WTC11 (cell line): ENCODE data around the gene KRCC1. TPM values are rescaled to one million over a fixed set of nuclear protein-coding genes. Genes with fewer than 3 reads are reported as not detected.

Source experiments
- ATAC-seq: fragments of 200-7000 bp; cut with Tn5 transposase; 2 replicates; pipeline ENCODE4 v1.10.0; 2021; ENCODE audit warnings: mild to moderate bottlenecking, moderate library complexity
- CTCF ChIA-PET: fragments of 300-600 bp; sonication (Branson Sonifier 250); formaldehyde crosslinking; loops from one replicate; lab custom pipeline; 2021; ENCODE audit warnings: antibody characterized with exemption; lab: Charles Lee
- POLR2A ChIA-PET: fragments of 350-600 bp; sonication (Branson Sonifier 250); formaldehyde crosslinking; loops from one replicate; lab custom pipeline; 2021; ENCODE audit warnings: antibody characterized with exemption; lab: Charles Lee
- DNase-seq: peaks from one replicate; pipeline ENCODE4 v3.0.0; 2021; ENCODE audit warnings: low spot score
- H3K27ac Mint-ChIP-seq: 2 replicates; pipeline ENCODE4 v1.8.0; 2021; ENCODE audit warnings: mixed read lengths
- H3K27me3 Mint-ChIP-seq: 2 replicates; pipeline ENCODE4 v1.8.0; 2021; ENCODE audit warnings: low read depth, mild to moderate bottlenecking, moderate library complexity, mixed read lengths
- H3K36me3 Mint-ChIP-seq: 2 replicates; pipeline ENCODE4 v1.8.0; 2021; ENCODE audit warnings: mixed read lengths
- H3K4me1 Mint-ChIP-seq: 2 replicates; pipeline ENCODE4 v1.8.0; 2022; ENCODE audit warnings: mixed read lengths
- H3K4me3 Mint-ChIP-seq: 2 replicates; pipeline ENCODE4 v1.8.0; 2021; ENCODE audit warnings: mild to moderate bottlenecking, moderate library complexity, mixed read lengths
- H3K9me3 Mint-ChIP-seq: 2 replicates; pipeline ENCODE4 v1.8.0; 2021; ENCODE audit warnings: mixed read lengths
- HMGA2 ChIP-seq: fragments of 250-450 bp; sonication (Bioruptor Pico); IDR thresholded peaks from 2 replicates; pipeline ENCODE4 v1.4.0; 2021; ENCODE audit warnings: mild to moderate bottlenecking, moderate library complexity
- JAZF1 ChIP-seq: fragments of 250-450 bp; sonication (Bioruptor Pico); IDR thresholded peaks from 2 replicates; pipeline ENCODE4 v1.9.0; 2021; ENCODE audit warnings: moderate library complexity, mild to moderate bottlenecking, inconsistent platforms
- KAT7 ChIP-seq: sonication (generic); formaldehyde crosslinking; IDR thresholded peaks from 2 replicates; pipeline ENCODE4 v1.8.1; 2023; ENCODE audit warnings: missing genetic modification reagents, mild to moderate bottlenecking, borderline replicate concordance
- MXD4 ChIP-seq: fragments of 250-450 bp; sonication (Bioruptor Pico); IDR thresholded peaks from 2 replicates; pipeline ENCODE4 v1.8.0; 2021; ENCODE audit warnings: mild to moderate bottlenecking, moderate library complexity, borderline replicate concordance
- MYBL2 ChIP-seq: sonication (generic); formaldehyde crosslinking; IDR thresholded peaks from 2 replicates; pipeline ENCODE4 v1.8.1; 2023; ENCODE audit warnings: mild to moderate bottlenecking, moderate library complexity, missing genetic modification reagents
- NFATC4 ChIP-seq: fragments of 250-450 bp; sonication (Bioruptor Pico); IDR thresholded peaks from 2 replicates; pipeline ENCODE4 v1.9.0; 2021; ENCODE audit warnings: mild to moderate bottlenecking
- NFE2L1 ChIP-seq: sonication (generic); formaldehyde crosslinking; IDR thresholded peaks from 2 replicates; pipeline ENCODE4 v1.8.1; 2023; ENCODE audit warnings: missing genetic modification reagents
- NR3C1 ChIP-seq: sonication (generic); formaldehyde crosslinking; conservative IDR thresholded peaks from 2 replicates; pipeline ENCODE4 v1.8.1; 2023; ENCODE audit warnings: low read depth, mild to moderate bottlenecking, missing genetic modification reagents
- PRDM15 ChIP-seq: sonication (generic); formaldehyde crosslinking; IDR thresholded peaks from 2 replicates; pipeline ENCODE4 v1.8.0; 2022; ENCODE audit warnings: missing genetic modification reagents
- PRRX2 ChIP-seq: fragments of 250-450 bp; sonication (Bioruptor Pico); IDR thresholded peaks from 2 replicates; pipeline ENCODE4 v1.8.0; 2021; ENCODE audit warnings: mild to moderate bottlenecking
- SMAD4 ChIP-seq: sonication (generic); formaldehyde crosslinking; IDR thresholded peaks from 2 replicates; pipeline ENCODE4 v1.8.0; 2022; ENCODE audit warnings: mild to moderate bottlenecking, missing genetic modification reagents
- SP1 ChIP-seq: sonication (generic); formaldehyde crosslinking; conservative IDR thresholded peaks from 2 replicates; pipeline ENCODE4 v1.8.1; 2022; ENCODE audit warnings: missing genetic modification reagents
- ZNF317 ChIP-seq: sonication (generic); formaldehyde crosslinking; IDR thresholded peaks from 2 replicates; pipeline ENCODE4 v1.8.1; 2023; ENCODE audit warnings: low read depth, mild to moderate bottlenecking, moderate library complexity, missing genetic modification reagents, borderline replicate concordance
- total RNA-seq: library from RNA; stranded (reverse); gene quantifications from 3 replicates; pipeline ENCODE4 v1.2.3, GENCODE V29; 2021
- TF ChIP-seq, protein P1 (sequence below): sonication (generic); formaldehyde crosslinking; IDR thresholded peaks from 2 replicates; pipeline ENCODE4 v1.8.1; 2023; ENCODE audit warnings: mild to moderate bottlenecking, missing genetic modification reagents, borderline replicate concordance
- TF ChIP-seq, protein P2 (sequence below): fragments of 250-450 bp; sonication (Bioruptor Pico); IDR thresholded peaks from 2 replicates; pipeline ENCODE4 v1.9.0; 2021; ENCODE audit warnings: mild to moderate bottlenecking
- TF ChIP-seq, protein P3 (sequence below): fragments of 250-450 bp; sonication (Bioruptor Pico); IDR thresholded peaks from 2 replicates; pipeline ENCODE4 v1.9.0; 2021; ENCODE audit warnings: moderate library complexity, mild to moderate bottlenecking, inconsistent platforms, borderline replicate concordance

KRCC1 gene
- total RNA-seq, 1 experiment from 2014 or later = 7.6 TPM

DNA sequence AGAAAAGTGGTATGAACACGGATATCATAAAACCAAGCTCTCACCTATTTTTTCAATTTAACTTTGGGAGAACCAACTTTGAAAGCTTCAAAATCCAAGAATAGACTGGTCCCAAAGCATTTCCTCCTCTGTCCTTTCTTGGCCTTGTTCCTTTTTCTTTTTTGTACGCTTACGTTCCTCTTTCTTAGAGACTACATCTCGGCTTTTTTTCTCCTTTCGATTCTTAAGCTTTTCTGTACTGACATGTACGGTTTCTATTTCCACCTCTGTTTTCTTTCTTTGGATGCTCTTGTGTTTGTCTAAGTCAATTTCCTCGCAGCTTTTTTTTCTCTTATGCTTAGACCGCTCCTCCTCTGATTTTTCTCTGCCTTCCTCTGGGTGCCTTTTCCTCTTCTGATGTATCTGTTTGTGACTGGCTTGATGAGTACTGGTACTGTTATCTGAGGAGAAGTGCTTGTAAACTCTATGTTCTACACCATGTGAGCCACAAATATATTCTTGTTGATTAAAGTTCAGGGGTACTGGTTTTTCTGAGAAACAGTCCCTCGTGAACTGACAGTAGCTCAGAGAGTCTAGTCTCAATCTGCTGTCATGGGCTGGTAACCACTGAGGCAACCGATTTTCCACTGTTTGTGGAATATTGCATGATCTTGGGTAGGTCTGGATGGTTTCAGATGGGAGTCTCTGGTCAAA lies 27.7 kb downstream of the KRCC1 start:
- H3K4me3 Mint-ChIP-seq = no peak overlapping the region
- ATAC-seq (no peak), DNase-seq (no peak)
- no peaks in the 10 kb centered on the region for H3K9me3 Mint-ChIP-seq
- H3K27me3 Mint-ChIP-seq = no peaks in the 10 kb centered on the region
- no peak for TF ChIP-seq NR3C1
- TF ChIP-seq SP1 (CRISPR knock-in tag) = no peak
- no peak for TF ChIP-seq ZNF317 (CRISPR knock-in tag)
- no peak for TF ChIP-seq PRRX2 (CRISPR knock-in tag)
- no peak for TF ChIP-seq HMGA2 (CRISPR knock-in tag)
- no peak for TF ChIP-seq MXD4 (CRISPR knock-in tag)
- TF ChIP-seq, protein P1, sequence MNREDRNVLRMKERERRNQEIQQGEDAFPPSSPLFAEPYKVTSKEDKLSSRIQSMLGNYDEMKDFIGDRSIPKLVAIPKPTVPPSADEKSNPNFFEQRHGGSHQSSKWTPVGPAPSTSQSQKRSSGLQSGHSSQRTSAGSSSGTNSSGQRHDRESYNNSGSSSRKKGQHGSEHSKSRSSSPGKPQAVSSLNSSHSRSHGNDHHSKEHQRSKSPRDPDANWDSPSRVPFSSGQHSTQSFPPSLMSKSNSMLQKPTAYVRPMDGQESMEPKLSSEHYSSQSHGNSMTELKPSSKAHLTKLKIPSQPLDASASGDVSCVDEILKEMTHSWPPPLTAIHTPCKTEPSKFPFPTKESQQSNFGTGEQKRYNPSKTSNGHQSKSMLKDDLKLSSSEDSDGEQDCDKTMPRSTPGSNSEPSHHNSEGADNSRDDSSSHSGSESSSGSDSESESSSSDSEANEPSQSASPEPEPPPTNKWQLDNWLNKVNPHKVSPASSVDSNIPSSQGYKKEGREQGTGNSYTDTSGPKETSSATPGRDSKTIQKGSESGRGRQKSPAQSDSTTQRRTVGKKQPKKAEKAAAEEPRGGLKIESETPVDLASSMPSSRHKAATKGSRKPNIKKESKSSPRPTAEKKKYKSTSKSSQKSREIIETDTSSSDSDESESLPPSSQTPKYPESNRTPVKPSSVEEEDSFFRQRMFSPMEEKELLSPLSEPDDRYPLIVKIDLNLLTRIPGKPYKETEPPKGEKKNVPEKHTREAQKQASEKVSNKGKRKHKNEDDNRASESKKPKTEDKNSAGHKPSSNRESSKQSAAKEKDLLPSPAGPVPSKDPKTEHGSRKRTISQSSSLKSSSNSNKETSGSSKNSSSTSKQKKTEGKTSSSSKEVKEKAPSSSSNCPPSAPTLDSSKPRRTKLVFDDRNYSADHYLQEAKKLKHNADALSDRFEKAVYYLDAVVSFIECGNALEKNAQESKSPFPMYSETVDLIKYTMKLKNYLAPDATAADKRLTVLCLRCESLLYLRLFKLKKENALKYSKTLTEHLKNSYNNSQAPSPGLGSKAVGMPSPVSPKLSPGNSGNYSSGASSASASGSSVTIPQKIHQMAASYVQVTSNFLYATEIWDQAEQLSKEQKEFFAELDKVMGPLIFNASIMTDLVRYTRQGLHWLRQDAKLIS (CRISPR knock-in tag) = no peak
- TF ChIP-seq, protein P2, sequence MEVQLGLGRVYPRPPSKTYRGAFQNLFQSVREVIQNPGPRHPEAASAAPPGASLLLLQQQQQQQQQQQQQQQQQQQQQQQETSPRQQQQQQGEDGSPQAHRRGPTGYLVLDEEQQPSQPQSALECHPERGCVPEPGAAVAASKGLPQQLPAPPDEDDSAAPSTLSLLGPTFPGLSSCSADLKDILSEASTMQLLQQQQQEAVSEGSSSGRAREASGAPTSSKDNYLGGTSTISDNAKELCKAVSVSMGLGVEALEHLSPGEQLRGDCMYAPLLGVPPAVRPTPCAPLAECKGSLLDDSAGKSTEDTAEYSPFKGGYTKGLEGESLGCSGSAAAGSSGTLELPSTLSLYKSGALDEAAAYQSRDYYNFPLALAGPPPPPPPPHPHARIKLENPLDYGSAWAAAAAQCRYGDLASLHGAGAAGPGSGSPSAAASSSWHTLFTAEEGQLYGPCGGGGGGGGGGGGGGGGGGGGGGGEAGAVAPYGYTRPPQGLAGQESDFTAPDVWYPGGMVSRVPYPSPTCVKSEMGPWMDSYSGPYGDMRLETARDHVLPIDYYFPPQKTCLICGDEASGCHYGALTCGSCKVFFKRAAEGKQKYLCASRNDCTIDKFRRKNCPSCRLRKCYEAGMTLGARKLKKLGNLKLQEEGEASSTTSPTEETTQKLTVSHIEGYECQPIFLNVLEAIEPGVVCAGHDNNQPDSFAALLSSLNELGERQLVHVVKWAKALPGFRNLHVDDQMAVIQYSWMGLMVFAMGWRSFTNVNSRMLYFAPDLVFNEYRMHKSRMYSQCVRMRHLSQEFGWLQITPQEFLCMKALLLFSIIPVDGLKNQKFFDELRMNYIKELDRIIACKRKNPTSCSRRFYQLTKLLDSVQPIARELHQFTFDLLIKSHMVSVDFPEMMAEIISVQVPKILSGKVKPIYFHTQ (CRISPR knock-in tag) = no peak
- TF ChIP-seq MYBL2 (CRISPR knock-in tag) = no peak
- TF ChIP-seq NFATC4 (CRISPR knock-in tag) = no peak
- TF ChIP-seq SMAD4 (CRISPR knock-in tag) = no peak
- no peak for TF ChIP-seq PRDM15 (CRISPR knock-in tag)
- TF ChIP-seq, protein P3, sequence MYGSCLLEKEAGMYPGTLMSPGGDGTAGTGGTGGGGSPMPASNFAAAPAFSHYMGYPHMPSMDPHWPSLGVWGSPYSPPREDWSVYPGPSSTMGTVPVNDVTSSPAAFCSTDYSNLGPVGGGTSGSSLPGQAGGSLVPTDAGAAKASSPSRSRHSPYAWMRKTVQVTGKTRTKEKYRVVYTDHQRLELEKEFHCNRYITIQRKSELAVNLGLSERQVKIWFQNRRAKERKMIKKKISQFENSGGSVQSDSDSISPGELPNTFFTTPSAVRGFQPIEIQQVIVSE (CRISPR knock-in tag) = no peak
- no peak for TF ChIP-seq NFE2L1 (CRISPR knock-in tag)
- no peak for TF ChIP-seq KAT7 (CRISPR knock-in tag)
- no peak for TF ChIP-seq JAZF1
- POLR2A ChIA-PET = no interaction called here
- H3K4me1 Mint-ChIP-seq = peaks cover 39% of the 10 kb centered on the region
- peaks cover 5% of the 10 kb centered on the region; the same call in 1 of the 2 replicates for H3K36me3 Mint-ChIP-seq
- peak overlapping the region; percentile 3; the same call in 1 of the 2 replicates for H3K27ac Mint-ChIP-seq
- CTCF ChIA-PET = no interaction called here
